Measurements from ENCODE around the gene TBX1. TPM values are rescaled to one million over a fixed set of nuclear protein-coding genes. Genes with fewer than 3 reads are reported as not detected.

Gene TBX1
- under 0.01 TPM in 1 of 2 replicates, not detected in the other for total RNA-seq

DNA sequence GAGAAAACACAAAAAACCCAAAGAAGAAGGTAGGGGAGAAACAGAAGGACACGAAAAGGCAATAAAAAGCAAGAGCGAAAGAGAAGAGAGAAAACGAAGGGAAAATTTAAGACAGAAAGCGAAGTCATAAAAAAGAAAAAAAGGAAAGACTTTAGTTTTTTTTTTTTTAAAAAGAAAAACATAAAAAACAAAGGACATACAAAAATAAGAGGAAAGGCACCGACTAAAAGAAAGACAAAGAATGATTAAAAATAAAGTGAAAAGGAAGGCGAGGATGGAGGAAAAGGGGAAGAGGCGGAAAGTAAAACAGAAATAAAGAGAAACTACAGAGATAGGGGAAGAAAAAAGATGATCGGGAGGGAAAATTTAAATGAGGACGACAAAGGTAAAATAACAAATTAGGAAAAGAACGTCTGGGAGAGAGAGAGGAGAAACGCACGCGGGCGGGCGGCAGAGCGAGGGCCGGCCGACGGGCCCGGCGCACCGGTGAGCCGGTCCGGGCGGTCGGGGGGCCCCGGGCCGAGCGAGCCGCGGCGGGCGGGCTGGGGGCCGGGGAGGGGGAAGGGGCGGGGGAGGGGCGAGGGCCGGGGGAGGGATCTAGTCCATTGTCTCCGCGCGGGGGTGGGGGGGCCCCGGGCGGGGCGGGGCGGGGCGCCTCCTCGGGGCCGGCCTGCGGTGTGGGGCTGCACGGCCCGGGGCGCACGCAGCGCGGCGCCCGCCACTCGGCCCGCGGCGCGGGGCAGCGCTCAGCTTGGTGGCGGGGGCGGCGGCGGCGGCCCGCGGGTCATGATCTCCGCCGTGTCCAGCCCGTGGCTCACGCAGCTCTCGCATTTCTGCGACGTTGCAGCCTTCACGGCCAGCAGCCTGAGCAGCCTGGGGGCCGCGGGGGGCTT, at the start of gene TBX1:
Gene TBX1 (plus strand): TSS at position 721 of the 893 bp plus-strand sequence. CDS start 66 bp downstream, at position 787.

DNA sequence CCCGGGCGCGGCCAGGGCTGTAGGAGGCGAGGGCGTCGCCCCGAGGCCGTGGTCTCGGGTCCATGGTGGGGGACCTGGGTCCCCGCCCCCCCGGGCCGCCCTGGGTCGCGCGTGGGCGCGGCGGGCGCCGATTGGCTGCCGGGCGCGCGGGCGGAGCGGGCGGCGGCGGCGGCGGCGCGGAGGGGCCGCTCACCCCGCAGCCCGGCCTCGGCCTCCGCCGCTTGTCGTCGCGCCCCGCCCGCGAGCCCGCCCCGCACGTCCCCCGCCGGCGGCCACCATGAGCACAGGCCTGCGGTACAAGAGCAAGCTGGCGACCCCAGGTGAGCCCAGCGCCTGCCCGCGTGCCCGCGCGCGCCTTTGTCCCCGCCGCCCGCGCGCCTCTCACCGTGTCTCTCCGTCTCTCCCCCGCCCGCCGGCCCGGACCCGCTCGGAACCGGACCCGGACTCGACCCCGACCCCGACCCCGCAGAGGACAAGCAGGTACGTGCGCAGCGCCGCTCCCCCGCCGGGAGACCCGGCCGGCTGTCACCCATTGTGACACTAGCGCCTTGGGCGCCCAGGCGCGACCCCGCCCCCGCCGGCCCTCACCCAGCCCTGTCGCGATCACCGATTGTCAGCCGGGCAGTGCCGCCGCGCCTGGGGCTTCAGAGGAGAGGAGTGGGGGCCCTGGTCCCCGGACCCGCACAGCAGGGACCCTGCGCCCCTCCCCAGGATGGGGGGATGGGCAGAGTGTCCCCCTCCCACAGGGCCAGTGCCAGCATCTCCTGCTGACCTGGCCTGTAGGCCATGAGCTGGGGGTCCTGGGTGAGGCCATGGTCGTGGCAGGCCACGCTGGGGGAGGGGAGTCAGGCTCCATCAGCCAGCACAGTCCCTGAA, 46.0 kb upstream of the TBX1 start, which contains the start of gene SEPTIN5:
Gene SEPTIN5 (plus strand): TSS at position 192 of the 876 bp plus-strand sequence. CDS start 86 bp downstream, at position 278.

DNA sequence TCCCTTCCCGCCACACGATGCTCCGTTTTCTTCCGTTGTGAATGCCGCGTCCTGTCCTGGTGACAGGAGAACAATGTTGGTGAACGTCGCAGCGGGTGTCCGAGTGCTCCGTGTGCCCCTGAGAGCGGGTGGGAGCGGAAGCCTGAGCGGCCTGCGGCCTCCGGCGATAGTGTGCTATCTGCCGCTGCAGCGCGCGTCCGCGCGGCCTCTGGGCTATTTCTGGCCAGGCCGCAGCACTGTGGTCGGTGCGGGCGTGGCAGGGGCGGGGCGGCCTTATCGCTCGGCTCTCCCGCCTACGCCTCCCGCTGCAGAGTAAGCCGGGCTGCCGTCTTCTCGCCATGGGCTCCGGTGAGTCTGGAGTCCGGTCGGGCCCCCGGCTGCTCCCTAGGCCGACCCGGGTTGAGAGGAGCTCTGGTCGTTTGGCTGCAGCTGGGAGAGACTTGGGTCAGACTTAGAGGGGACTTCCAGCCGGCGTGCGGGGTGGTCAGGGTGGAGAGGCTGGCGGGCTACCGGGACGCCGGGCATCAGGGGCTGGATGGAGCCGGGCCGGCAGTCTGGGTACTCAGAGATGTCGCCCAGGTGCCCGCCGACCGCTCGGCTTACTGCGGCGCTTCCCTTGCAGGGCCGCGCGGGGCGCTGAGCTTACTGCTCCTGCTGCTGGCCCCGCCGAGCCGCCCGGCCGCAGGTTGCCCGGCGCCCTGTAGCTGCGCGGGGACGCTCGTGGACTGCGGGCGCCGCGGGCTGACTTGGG, 37.2 kb upstream of the TBX1 start, which contains the start of gene GP1BB:
Gene GP1BB (plus strand): TSS at position 308 of the 751 bp plus-strand sequence. CDS start 31 bp downstream, at position 339.

Other genes with a start within 250 kb of the TBX1 start
- gene CLDN5, start 236.4 kb upstream of the TBX1 start, total RNA-seq = 0.50 and 1.8 TPM in 2 replicates
- 8.4 and 12.8 TPM in 2 replicates for gene SEPTIN5, start 46.3 kb upstream of the TBX1 start, total RNA-seq
- 0.50 TPM in 1 of 2 replicates, not detected in the other for gene GP1BB, start 37.2 kb upstream of the TBX1 start, total RNA-seq
- 11.6 and 12.8 TPM in 2 replicates for gene GNB1L, start 94.1 kb downstream of the TBX1 start, total RNA-seq
- 9.4 and 10.3 TPM in 2 replicates for gene RTL10, start 94.1 kb downstream of the TBX1 start, total RNA-seq
- gene COMT, start 181.0 kb downstream of the TBX1 start, total RNA-seq = 290 and 340 TPM in 2 replicates
- 27.6 and 28.6 TPM in 2 replicates for gene TXNRD2, start 181.0 kb downstream of the TBX1 start, total RNA-seq